SHP77 (cell line): ENCODE measurements around the gene PCP2.

Experiments used
- DNase-seq, 2 experiments: peaks; one replicate each; lab custom pipeline; 2025; lab: John Stamatoyannopoulos, UW

The PCP2 gene

DNA sequence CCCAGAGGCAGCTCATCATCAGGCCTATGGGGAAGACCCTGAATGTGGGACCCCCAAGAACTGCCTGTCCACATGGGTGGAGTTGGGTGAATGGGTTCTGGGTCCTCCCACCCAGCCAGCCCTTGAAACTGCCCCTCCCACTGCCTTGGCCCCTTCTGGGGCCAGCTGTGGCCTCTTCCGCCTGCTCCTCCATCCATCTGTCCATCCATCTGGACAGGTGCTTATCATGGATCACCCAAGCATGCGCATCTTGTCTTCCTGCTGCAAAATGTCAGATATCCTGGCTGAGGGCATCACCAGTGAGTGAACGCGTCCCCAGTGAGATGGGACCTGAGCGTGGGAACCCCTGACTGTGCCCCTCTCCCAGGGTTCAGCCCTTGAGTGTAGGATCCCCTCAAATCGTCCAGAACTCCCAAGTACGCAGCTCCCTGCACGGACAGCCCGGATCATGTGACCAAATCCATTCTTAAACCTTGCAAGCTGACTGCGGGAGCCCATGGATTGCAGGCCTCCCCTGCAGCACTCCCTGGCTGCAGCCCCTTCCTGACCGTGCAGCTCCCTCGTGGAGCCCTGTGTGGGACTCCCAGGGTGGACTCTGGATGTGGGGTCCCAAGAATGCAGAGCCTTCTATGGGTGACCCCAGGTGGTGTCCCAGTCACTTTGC lies 5.4 kb upstream of the PCP2 start:
- no peak for DNase-seq

DNA sequence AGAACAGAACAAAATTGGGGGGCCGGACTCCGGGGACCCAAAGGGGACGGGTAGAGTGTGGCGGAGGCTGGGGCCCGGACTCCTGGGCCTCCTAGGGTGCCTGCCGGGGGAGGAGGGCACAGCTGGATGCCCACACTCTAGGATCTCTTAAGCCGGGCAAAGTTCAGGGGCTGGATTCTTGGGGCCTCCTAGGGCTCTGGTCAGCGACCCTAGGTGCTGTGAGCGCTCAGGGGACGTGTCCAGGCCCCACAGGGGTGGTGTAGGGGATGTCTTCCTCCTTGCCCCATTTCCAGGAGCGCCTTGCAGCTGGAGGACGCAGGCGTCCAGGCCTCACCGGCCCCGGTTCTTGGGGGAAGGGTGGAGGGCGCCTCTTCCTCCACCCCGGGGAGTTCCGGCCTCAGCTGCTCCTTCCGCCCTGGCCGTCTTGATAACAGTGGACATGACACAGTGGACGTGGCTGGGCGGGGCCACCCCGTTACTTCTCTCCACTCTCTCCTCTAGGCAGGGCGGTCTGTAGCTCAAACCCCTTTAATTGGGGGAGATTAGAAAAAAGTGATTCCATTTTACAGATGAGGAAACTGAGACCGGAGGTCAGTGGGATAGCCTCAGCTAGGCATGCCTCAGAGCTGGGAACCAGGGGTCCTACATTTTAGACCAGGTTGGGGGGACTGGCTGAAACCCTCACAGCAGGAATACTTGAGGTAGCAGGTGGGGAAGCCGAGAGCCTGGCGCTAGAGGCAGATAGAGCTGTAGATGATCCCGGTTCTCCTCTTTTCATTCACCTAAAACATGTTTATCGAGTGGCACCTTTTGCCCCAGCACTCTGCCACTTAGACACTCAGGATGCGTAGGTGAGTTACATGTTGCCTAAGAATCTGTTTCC lies 4.1 kb upstream of the PCP2 start:
- DNase-seq, result peak in 1 of 2 experiments; percentile 7

DNA sequence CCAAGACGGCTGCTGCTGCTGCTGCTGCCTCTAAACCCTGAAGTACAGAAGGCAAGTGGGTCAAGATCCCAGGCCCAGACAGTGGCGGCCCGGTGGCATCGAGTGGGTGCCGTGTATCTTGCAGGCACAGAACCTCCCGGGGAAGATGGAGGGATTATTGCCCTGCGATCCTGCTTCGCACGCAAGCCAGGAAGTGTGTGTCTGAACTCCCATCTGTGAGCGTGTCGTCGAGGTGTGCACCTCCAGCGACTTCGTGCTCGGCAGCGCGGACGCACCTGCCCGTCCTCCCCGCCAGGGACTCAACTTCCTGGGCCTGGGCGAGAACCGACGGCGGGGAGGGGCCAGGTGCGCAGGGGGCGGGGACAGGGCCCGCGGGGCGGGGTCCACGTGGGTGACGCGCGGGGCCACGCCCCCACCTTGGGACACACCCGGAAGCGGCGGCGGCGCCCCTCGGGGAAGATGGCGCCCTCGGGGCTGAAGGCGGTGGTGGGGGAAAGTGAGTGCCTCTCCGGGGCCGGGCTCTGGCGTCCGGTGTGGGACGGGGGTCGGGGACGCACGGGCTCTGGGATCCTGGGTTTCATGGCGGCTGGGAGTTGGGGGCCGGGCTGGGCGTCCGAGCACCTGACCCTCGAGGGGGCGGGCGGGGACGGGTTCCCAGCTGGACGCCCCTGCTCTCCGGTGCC lies 3.3 kb upstream of the PCP2 start, which contains the start of gene STXBP2:
TSS of gene STXBP2 (plus strand) at position 420 of the 683 bp plus-strand sequence. CDS start at position 460, 40 bp downstream.
- DNase-seq, result peak; percentile 44 to 66

DNA sequence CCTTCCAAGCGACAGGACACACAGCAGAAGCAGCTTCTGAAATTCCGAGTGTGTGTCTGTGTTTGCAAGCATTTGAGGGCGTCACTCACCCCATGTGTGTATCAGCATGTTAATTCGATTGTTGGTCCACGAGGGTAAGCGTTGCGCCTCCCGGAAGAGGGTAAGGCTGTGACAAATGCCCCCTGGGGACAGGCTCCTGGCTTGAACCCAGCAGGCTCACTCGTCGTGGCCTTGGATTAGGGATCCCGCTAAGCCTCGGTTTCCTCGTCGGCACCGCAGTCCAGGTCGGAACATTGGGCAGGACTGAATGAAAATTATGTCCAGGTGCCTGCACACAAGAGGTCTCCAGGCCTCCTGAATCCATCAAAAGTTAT lies 2.8 kb upstream of the PCP2 start:
- DNase-seq, result no peak

DNA sequence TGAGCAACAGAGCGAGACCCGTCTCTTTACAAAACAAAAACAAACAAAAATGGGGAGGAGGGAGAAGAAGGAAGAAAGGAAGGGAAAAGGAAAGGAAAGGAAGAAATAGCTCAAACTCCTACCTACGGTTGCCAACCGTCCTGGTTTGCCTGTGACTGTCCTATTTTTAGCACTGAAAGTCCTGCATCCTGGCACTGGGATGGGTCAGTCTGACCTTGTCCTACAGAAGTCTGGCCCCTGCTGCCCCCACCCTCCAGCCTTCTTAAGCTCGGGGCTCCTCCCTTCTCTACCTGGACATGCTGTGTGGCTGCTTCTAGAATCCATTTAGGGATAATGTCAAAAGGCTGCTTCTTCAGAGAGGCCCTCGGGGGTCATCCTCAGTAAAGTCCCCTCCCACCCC lies 2.2 kb upstream of the PCP2 start:
- DNase-seq, result no peak

DNA sequence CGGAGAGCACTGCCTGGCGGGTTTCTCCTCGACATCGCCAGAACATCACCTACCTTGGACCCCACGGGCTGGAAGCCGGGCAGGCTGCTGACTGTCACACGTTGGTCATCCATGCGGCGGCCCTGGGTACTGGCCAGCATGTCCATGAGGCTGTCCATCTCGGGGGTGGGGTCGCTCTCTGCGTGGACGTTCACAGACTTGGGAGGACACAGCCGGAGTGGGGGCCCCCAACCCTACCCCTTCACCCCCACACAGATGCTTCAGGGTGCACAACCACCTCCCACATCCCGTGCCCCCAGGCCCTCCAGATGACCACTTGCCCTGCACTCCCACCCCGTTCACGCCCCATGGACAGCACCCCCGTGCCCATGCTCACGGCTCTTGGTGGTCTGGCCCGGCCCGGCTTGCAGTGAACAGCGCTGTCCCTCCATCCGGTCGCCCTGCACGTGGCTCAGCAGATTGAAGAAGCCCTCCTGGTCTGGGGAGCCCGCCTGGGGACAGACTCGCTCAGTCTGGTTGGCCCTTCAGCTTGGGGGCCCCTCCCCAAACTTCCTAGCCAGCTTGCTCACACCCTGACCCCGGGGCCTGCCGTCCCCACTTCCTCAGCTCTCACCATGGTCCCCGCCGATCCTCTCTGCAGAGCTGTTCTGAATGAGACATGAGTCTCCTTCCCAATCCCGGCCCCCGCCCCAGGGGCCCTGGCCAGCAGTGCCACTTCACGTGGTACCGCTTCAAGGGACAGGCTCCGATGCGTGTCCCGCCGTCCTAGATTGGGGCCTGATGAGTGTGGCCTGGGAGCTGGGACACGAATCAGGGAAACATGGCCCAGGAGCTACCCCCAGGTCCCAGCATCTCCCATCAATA lies 947 bp downstream of the PCP2 start:
- no peak for DNase-seq

DNA sequence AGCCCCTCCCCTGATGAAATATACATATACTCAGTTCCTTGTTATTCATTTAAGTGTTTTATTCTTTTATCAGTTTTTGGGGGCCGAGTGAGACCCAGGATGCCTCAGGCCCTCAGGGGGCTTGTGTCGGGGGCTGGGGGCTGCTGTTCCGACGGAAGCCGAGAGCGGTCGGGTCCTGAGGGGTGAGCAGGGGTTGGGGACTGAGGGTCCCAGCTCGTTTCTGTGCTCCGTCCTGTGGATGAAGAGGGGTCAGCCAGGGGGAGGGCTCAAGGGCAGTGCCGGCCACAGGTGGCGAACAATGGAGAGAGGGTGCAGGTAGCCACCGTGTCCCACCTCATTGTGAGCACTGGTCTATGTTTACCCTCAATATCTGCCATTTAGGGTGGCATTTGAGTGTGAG lies 1.9 kb downstream of the PCP2 start:
- no peak for DNase-seq

DNA sequence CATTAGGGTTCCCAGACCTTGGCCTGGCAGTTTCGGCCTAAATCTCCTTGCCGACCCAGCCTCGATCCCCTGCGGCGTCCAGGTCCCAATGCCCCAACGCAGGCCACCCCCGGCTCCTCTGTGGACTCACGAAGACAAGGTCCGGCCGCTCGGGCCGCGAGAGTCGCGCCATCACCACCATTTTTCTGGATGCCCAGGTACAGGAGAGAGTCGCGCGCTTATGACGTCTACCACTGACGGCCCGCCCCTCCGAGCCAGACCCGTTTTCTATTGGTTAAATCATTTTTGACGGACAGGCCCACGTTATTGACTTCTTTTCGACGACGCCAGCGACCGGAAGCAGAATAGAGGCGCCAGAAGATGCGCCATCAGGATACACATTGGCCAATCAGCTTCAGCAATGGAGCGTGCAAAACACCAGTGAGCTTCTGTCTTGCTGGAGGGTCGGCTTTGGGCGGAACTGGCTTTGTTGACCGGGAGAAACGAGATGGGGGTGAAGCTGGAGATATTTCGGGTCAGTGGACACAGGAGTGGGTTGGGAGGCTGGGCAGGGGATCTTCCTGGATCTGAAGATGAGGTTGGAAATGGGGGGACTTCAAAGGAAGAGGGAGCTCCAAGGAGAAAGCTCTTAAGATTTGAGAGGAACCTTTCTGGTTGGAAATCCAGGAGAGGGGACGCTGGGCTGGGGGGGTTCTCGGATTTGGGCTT lies 4.0 kb downstream of the PCP2 start, which contains the start of the genes PET100 and XAB2:
TSS of gene PET100 (plus strand) at position 447 of the 708 bp plus-strand sequence. CDS start at position 488, 41 bp downstream.
TSS of gene XAB2 (minus strand) at position 199 of the 708 bp plus-strand sequence. CDS start at position 181, 18 bp downstream.
- DNase-seq, result peak; percentile 97 to 98

DNA sequence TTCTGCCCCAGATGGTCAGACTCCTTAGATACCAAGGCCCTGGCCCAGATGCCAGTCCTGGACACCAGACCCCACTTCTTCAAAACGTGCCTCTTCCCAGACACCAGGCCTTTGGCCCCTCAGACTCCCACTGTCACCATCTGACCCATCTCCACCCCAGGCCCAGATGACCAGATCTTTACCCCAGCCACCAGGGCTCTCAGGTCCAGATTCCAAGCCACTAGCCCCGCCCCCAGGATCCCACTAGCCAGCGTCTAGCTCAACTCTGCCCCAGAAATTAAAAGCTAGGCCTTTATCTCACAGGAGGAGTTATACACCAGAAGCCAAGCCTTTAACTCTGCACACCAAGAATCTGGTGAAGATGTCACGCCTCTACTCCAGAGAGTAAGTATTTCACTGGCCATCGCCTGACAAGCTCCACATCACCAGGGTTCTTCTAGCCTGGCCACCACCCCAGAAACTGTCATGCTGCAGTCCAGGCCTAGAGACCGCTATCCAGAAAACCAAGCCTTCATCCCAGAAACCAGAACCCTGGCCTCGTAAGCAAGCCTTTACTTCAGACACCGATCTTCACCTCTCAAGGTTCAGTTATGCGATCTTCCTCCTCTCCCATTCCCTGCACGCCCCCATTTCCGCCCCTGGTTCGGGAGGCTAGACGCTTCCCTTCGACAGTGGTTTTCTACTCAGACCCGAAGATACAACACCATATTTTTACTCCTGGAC lies 4.8 kb downstream of the PCP2 start:
- no peak for DNase-seq

DNA sequence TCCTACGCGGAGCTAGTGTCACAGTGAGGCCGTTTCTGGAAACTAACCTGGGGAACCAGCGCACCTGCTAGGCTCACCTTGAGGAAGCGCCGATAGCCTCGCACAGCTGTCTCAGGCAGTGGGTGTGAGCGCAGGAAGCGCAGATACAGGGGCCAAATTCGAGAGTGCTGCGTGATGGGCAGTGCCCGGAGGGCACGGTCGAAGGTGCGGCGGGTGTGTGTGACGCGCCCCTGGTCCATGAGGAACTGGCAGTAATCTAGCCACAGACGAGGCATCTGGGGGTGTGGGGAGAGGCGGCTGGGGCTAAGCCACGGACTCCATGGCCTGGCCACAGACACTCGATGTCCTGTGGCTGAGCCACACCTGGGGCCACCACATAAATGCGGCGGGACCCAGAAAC lies 6.4 kb downstream of the PCP2 start:
- no peak for DNase-seq

DNA sequence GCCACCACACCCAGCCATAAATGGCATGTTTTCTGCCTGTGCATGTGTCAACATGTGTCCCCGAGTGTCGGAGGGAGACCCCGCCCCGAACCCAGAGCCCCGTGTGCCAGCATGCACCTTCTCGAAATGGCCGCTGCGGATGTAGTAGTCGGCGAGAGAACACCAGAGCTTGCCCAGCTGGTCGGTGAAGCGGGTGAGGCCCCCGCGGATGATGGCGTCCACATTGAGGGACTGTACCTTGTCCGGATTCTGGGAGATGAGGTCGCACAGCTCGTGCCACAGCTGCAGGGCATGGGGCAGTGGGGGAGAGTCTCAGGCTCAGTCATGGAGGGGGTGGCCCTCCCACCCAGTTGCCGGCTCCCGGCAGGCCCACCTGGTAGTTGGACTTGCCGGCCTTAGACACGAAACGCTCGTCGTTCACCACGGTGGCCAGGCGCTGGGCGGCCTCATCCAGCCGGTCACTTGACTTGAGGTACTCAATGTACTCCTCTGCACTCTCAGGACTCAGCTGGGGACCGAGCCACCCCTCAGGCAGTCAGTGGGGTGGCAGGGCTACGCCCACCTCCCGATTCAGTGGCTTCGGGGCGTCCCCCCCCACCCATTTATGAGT lies 7.7 kb downstream of the PCP2 start:
- DNase-seq, result no peak

DNA sequence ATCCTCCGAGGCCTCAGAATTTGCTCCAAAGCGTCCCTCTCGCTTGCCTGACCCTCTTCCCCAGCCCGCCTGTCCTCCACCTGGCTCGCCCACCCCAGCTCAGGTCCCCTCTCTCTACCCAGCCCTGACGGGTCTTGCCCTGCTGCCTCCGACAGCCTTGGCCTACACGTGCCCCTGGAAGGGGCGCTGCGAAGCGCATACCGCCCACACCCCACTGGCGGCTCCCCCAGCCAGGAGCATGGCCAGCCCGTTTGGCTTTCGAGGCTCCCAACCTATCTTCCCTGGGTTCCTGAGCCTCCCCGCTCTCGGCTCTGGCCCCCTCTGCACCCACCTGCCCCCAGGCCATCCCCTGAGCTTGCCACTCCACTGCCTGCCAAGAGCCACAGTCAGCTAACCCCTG lies 8.7 kb downstream of the PCP2 start:
- DNase-seq, result no peak

DNA sequence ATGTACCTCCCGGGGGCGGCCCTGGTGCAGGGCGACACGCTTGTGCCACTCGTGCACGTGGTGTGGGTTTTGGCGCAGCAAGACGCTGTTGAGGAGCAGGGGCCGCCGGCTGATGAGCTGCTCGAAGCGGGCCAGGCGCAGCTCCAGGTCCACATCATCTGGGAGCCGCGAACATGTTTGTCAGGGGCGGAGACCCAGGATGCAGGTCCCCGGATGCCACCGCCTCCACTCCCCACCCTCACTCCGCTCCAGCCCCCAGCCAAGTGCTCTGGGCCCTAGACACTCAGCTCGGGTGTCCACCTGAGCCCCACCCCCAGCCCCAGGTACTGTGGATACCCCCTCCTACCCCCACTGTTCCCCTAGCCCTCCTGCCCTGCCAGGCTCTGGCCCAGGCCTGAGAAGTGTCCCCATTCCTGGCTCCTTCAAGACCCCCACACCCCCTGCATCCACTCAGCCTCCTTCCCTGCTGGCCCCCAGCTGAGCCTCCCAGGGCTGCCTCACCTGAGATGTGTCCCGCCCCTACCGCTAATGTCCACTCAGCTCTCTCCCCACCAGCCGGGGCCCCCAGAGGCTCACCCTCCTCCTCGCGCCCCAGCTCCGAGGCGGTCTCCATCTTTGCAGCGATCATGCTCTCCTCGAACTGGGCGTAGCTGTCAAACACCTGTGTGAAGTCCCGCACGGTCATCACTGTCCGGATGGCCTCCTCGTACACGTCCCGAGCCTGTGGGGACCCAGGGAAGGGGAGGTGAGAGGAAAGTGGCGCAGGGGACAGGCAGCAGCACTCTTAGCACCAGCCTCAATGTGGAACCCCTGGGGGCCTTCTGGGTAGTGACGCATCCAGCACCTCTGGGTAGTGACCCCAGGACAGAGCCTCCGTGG lies 9.6 kb downstream of the PCP2 start:
- DNase-seq, result no peak

DNA sequence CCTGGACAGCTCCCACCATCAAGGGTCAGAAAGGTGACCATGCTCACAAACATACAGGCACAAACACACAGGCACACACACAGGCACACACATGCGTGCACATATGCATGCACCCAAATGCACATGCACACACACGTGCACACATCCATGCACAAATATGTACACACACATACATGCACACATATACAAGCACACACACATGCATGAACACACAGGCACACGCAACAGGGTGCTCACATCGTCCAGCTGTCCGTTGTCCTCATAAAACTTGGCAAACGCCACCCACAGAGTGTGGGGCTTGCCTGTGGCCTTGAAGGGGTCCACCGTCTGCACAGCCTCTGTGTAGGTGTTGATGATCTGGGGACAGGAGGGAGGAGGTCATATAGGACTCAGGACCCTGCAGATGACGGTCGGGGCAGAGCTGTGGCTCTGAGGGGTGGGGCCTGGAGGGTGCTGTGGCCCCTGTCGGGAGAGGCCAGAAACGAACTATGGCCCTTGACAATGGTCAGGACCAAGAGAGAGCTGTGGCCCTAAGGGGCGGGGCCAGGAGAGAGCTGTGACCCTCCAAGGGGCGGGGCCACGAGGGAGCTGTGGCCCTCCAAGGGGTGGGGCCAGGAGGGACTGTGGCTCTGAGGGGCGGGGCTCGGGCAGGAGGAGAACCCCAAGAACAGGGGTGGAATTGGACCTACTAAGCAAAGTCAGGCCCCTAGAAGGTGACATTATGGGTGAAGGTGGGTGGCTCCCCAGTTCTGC lies 10.4 kb downstream of the PCP2 start:
- DNase-seq, result no peak

DNA sequence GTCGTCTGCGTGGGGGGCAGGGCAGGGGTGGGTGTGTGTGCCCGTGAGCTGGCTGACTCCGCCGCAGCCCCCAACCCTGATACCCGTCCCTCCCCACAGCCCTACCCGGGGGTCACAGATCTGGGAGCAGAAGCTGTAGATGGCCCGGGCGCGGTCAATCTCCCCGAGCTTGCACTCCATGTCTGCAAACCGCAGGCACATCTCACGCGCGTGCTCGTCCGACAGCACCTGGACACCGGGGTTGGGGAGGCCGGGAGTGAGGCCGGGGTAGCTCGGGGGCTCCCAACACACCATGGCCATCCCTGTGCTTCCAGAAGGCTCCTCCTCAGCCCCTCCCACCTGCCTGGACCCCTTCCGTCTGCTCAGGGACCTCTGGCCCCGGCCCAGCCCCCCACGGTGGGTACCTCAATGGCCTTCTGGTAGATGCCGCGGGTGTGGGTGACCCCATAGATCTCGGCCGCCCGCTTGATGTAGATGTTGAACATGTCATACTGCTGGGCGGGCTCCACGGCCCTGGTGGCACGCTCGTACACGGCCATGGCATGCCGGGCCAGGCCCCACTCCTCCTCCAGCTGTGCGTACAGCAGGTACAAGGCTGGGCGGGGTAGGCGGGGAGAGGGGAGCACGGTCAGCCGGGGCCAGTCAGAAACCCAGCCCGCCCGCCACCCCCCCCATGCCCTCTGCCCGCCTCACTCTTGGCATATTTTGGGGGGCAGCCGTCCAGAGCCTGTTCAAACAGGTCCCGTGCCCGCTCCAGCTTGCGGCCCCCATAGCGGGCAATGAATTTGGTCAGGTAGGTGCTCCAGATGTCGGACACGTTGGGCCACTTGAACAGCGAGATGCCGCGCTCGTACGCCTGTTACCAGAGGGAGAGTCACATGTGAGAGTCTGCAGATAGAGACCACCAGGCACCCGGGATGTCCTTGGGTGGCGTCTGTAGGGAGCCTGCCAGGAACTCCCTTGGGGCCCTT lies 12.8 kb downstream of the PCP2 start:
- DNase-seq, result no peak

DNA sequence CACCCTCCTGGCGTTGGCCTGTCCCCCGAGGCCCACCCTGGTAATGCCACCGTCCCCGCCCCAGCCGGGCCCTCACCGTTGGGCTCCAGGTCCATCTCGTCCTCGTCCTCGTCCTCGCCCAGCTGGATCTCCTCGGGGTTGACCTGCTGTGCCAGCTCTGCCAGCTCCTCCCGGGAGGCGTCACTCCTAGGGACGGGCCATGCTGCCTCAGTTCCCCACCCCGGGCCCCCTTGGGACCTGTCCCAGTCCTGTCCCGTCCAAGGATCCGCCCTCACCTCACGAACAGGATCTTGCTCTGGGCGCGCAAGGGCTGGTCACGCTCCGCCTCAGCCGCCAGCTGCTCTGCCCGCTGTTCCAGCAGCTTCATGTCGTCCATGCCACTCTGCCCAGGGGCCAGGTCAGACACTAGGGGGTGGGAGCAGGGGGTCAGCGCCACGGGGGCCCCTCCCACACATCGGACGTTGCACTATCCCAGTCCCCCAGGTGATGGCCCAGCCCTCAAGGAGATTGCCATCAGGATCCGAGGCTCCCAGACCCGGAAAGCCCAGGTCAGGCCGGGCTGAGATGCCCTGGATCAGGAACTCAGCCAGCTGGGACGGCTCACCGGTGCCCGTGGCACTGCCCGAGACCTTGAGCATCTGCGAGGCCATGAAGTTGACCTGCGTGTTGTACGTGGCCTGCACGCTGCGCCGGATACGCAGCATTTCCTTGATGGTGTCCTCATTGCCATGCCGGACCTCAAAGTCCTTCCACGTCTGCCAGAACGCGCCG lies 13.7 kb downstream of the PCP2 start:
- no peak for DNase-seq
